Naive thymus-derived CD4-positive, alpha-beta T cell (primary cell): ENCODE results near the gene FAM43A. TPM values are rescaled to one million over a fixed set of nuclear protein-coding genes. Genes with fewer than 3 reads are reported as not detected.

Experiments used
- ATAC-seq: fragments of 150-1000 bp; cut with Tn5 transposase; 2 replicates; pipeline ENCODE4 v1.10.0; 2021; ENCODE audit warnings: mild to moderate bottlenecking, moderate library complexity
- CTCF ChIA-PET: fragments of 350-600 bp; sonication (Branson Sonifier 250); formaldehyde crosslinking; loops from one replicate; lab custom pipeline; 2021; ENCODE audit warnings: antibody characterized with exemption; lab: Charles Lee
- POLR2A ChIA-PET: fragments of 350-600 bp; sonication (Branson Sonifier 250); formaldehyde crosslinking; loops from one replicate; lab custom pipeline; 2021; ENCODE audit warnings: antibody characterized with exemption, inconsistent platforms; lab: Charles Lee
- DNase-seq, 9 donors: peaks; one replicate each; pipeline versions ENCODE4 v3.0.0 to v3.0.0-alpha.2; 2020 to 2022; ENCODE audit warnings: mixed read lengths in 1 of 9
- H3K27ac ChIP-seq: one replicate; pipeline ENCODE4 v1.7.0; 2013; ENCODE audit warnings: mild to moderate bottlenecking, low read depth, low read length, moderate library complexity
- H3K27me3 ChIP-seq, 2 donors: one replicate each; pipeline ENCODE4 v1.7.0; 2013; ENCODE audit warnings: low read length in 2 of 2, mild to moderate bottlenecking in 2 of 2, moderate library complexity in 2 of 2; ENCODE audit not compliant: control insufficient read depth in 2 of 2, insufficient read depth in 2 of 2
- H3K36me3 ChIP-seq, 3 experiments: 1 replicate in 2 of 3; 2 replicates in 1 of 3; pipeline ENCODE4 v1.7.0; 2013; ENCODE audit warnings: low read length in 3 of 3, mild to moderate bottlenecking in 3 of 3, moderate library complexity in 1 of 3; ENCODE audit not compliant: insufficient read depth in 3 of 3, control insufficient read depth in 2 of 3
- H3K4me1 ChIP-seq, 2 donors: one replicate each; pipeline ENCODE4 v1.7.0; 2013; ENCODE audit warnings: low read length in 2 of 2, mild to moderate bottlenecking in 2 of 2, moderate library complexity in 1 of 2; ENCODE audit not compliant: control insufficient read depth in 2 of 2, insufficient read depth in 2 of 2
- H3K4me3 ChIP-seq: 2 replicates; pipeline ENCODE4 v1.7.0; 2013; ENCODE audit warnings: mild to moderate bottlenecking, low read length
- H3K9me3 ChIP-seq, 3 experiments: 1 replicate in 2 of 3; 2 replicates in 1 of 3; pipeline ENCODE4 v1.7.0; 2013; ENCODE audit warnings: low read length in 3 of 3; ENCODE audit not compliant: control insufficient read depth in 2 of 3
- H3K27ac Mint-ChIP-seq, 9 donors: one replicate each; pipeline ENCODE4 v1.8.0; 2020 to 2022; ENCODE audit warnings: mixed read lengths in 9 of 9, mild to moderate bottlenecking in 8 of 9, moderate library complexity in 5 of 9, inconsistent platforms in 2 of 9
- H3K27me3 Mint-ChIP-seq, 5 donors: one replicate each; pipeline ENCODE4 v1.8.0; 2021 to 2022; ENCODE audit warnings: mixed read lengths in 5 of 5, mild to moderate bottlenecking in 1 of 5
- H3K36me3 Mint-ChIP-seq, 5 donors: one replicate each; pipeline ENCODE4 v1.8.0; 2020 to 2022; ENCODE audit warnings: mixed read lengths in 5 of 5, mild to moderate bottlenecking in 3 of 5, inconsistent platforms in 1 of 5
- H3K4me1 Mint-ChIP-seq, 7 donors: one replicate each; pipeline ENCODE4 v1.8.0; 2020 to 2022; ENCODE audit warnings: mixed read lengths in 7 of 7, mild to moderate bottlenecking in 3 of 7, inconsistent platforms in 1 of 7
- H3K4me3 Mint-ChIP-seq, 10 donors: one replicate each; pipeline ENCODE4 v1.8.0; 2020 to 2022; ENCODE audit warnings: mild to moderate bottlenecking in 10 of 10, mixed read lengths in 10 of 10, moderate library complexity in 6 of 10, inconsistent platforms in 2 of 10
- H3K9me3 Mint-ChIP-seq, 11 donors: one replicate each; pipeline ENCODE4 v1.8.0; 2020 to 2022; ENCODE audit warnings: mixed read lengths in 11 of 11, mild to moderate bottlenecking in 4 of 11, inconsistent platforms in 1 of 11, moderate library complexity in 1 of 11
- intact Hi-C, 2 donors: fragments of 100-400 bp; cut with micrococcal nuclease; formaldehyde crosslinking; loops; one replicate each; pipeline ENCODE4 v1.15.1; 2023
- polyA plus RNA-seq, 2 donors: library from polyadenylated mRNA; unstranded; fragments of 300-500 nt; fragmentation: Illumina TruSeq; gene quantifications; one replicate each; pipeline ENCODE4 v1.2.3, GENCODE V29; 2021
- total RNA-seq, 6 experiments: library from RNA in 5 of 6; stranded (reverse) in 5 of 6; gene quantifications; 1 replicate in 5 of 6; 2 replicates in 1 of 6; pipeline ENCODE4 v1.2.3 and lab custom pipeline; 2021 to 2026

Gene FAM43A
- total and polyA plus RNA-seq, 7 experiments from 2014 or later, result 1.3 to 5.2 (median 3.5) TPM

DNA sequence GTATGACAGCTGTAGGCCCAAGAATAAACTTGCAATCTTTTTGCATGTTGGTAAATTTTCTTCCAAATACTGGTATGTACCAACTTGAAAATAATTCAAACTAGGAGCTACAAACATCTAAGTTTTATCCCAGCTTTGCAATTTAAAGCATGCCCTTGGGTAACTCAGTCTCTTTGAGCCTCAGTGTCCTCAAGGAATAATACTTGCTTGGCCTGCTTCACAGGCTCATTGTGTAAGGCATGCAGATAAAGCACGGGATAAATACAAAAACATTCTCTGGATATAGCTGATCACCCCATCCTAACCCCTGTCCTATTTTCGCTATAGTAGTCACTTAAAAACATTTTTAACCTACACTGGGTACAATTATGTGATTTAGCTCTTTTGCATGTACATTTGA lies 42.9 kb upstream of the FAM43A start:
- POLR2A ChIA-PET, result interaction anchor here (0.8 kb wide), 1 partner anchor 29 kb away, joined by 3 read pairs; the partner anchor contains the start of gene LSG1
- H3K27ac Mint-ChIP-seq, result no peak overlapping the region

DNA sequence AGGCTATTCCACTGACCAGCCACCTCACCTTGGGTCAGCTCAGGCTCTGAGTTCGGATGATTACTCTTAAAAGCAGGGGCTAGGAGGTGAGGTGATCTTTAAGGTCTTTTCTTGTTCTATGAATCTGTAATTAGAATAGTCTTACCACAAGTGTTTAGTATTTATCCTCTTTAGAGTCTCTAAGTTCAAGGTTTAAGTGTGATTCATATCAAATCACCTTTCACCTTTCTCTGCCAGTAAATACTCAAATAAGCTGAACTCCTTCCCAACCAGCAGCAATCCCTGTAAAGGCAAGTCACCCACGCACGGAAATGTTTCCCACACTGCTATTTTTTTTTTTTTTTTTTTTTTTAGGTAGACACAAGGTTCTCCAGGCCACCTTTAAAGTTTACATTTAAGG lies 37.9 kb upstream of the FAM43A start:
- no peaks in the 10 kb centered on the region for H3K9me3 Mint-ChIP-seq
- Histone ChIP-seq H3K36me3 (peaks cover 26 to 83% (median 32%) of the 10 kb centered on the region in 3 experiments), H3K27ac (no peak overlapping the region), H3K27me3 (no peaks in the 10 kb centered on the region), H3K4me1 (no peaks in the 10 kb centered on the region), H3K4me3 (no peak overlapping the region), H3K9me3 (no peaks in the 10 kb centered on the region)
- peaks cover 17 to 75% (median 42%) of the 10 kb centered on the region in 5 donors for H3K36me3 Mint-ChIP-seq
- H3K4me1 Mint-ChIP-seq, result peaks cover 0 to 5% (median 0%) of the 10 kb centered on the region in 7 donors
- no peak overlapping the region for H3K27ac Mint-ChIP-seq
- DNase-seq (no peak), ATAC-seq (no peak)
- no peak overlapping the region for H3K4me3 Mint-ChIP-seq
- ChIA-PET CTCF (no interaction called here), POLR2A (interaction anchor here (0.6 kb wide), 1 partner anchor 1767 kb away, joined by 3 read pairs; no protein-coding TSS in a partner anchor)
- no peaks in the 10 kb centered on the region for H3K27me3 Mint-ChIP-seq
- intact Hi-C loops, result no loop called here

More for the DNA sequence above, 42.9 kb upstream of the FAM43A start:
- Histone ChIP-seq H3K27me3 (no peaks in the 10 kb centered on the region), H3K27ac (no peak overlapping the region), H3K9me3 (no peaks in the 10 kb centered on the region), H3K4me3 (no peak overlapping the region), H3K4me1 (no peaks in the 10 kb centered on the region), H3K36me3 (peaks cover 13 to 62% (median 17%) of the 10 kb centered on the region in 3 experiments)
- intact Hi-C loops, result no loop called here
- Mint-ChIP-seq H3K27me3 (no peaks in the 10 kb centered on the region), H3K4me1 (peaks cover 3 to 23% (median 9%) of the 10 kb centered on the region in 7 donors), H3K9me3 (peaks cover 0 to 2% (median 0%) of the 10 kb centered on the region in 11 donors), H3K4me3 (no peak overlapping the region), H3K36me3 (peaks cover 17 to 61% (median 26%) of the 10 kb centered on the region in 5 donors)
- DNase-seq (no peak), ATAC-seq (no peak)
- CTCF ChIA-PET, result interaction anchor here (0.5 to 0.7 kb wide), 2 partner anchors 49 to 621 kb away, joined by 3 to 6 read pairs; no protein-coding TSS in a partner anchor

DNA sequence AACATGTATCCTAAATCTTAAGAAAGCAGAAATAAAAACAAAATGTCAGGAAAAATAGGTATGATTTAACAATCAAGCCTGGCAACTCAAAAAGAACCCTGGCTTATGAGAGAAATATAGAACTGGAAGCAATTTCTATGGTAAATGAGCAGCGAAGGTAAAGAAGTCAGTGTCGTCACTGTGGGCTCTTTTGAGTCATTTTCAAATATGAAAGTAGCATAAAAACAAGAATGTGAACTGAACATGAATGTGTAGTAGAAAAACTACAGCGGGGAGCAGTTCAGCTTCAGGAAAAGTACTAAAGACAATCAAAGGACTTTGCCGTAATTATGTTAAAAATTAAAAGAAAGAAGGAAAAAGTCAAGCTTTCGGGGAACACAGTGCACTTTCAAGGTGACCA lies 31.2 kb upstream of the FAM43A start:
- no peak overlapping the region for H3K27ac ChIP-seq
- no peaks in the 10 kb centered on the region for H3K27me3 Mint-ChIP-seq
- ATAC-seq (no peak), DNase-seq (no peak)
- H3K27me3 ChIP-seq, result no peaks in the 10 kb centered on the region
- peak overlapping the region in 1 of 10 donors; percentile 63 for H3K4me3 Mint-ChIP-seq
- peaks cover 2 to 21% (median 10%) of the 10 kb centered on the region in 7 donors for H3K4me1 Mint-ChIP-seq
- no peaks in the 10 kb centered on the region for H3K9me3 ChIP-seq
- peaks cover 13 to 77% (median 49%) of the 10 kb centered on the region in 5 donors for H3K36me3 Mint-ChIP-seq
- ChIA-PET POLR2A (no interaction called here), CTCF (no interaction called here)
- no peaks in the 10 kb centered on the region for H3K4me1 ChIP-seq
- peaks cover 0 to 1% (median 0%) of the 10 kb centered on the region in 11 donors for H3K9me3 Mint-ChIP-seq
- peaks cover 25 to 81% (median 40%) of the 10 kb centered on the region in 3 experiments for H3K36me3 ChIP-seq
- peak overlapping the region in 2 of 9 donors; percentile 67 to 72 for H3K27ac Mint-ChIP-seq
- no peak overlapping the region for H3K4me3 ChIP-seq
- intact Hi-C loops, result no loop called here

DNA sequence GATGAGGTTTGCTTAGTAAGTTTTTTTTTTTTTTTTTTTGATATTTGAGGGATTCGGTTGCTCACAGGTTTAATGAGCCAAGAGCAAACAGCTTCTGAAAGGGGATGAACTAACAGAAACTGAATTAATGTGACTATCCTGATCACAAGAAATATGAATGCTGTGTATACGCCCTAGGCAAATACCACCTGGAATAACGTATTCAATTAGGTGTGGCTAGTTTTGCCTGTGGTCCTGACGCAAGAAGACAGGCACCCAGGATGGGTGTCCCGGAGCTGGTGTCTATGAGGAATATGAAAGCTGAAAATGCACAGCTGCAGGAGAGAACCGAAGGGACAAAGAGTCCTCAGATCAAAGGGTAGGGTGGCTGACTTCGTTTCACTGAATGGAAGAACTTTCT lies 28.2 kb upstream of the FAM43A start:
- Mint-ChIP-seq H3K4me1 (peaks cover 10 to 32% (median 24%) of the 10 kb centered on the region in 7 donors), H3K36me3 (peaks cover 9 to 60% (median 47%) of the 10 kb centered on the region in 5 donors), H3K4me3 (no peak overlapping the region), H3K27ac (no peak overlapping the region), H3K27me3 (no peaks in the 10 kb centered on the region), H3K9me3 (peaks cover 0 to 1% (median 0%) of the 10 kb centered on the region in 11 donors)
- intact Hi-C loops, result no loop called here
- peaks cover 14 to 65% (median 22%) of the 10 kb centered on the region in 3 experiments for H3K36me3 ChIP-seq
- DNase-seq (no peak), ATAC-seq (no peak)
- no peaks in the 10 kb centered on the region for H3K4me1 ChIP-seq
- H3K27me3 ChIP-seq, result no peaks in the 10 kb centered on the region
- ChIA-PET CTCF (interaction anchor here (0.7 kb wide), 1 partner anchor 604 kb away, joined by 3 read pairs; no protein-coding TSS in a partner anchor), POLR2A (no interaction called here)
- no peak overlapping the region for H3K27ac ChIP-seq
- H3K9me3 ChIP-seq, result no peaks in the 10 kb centered on the region
- H3K4me3 ChIP-seq, result no peak overlapping the region

DNA sequence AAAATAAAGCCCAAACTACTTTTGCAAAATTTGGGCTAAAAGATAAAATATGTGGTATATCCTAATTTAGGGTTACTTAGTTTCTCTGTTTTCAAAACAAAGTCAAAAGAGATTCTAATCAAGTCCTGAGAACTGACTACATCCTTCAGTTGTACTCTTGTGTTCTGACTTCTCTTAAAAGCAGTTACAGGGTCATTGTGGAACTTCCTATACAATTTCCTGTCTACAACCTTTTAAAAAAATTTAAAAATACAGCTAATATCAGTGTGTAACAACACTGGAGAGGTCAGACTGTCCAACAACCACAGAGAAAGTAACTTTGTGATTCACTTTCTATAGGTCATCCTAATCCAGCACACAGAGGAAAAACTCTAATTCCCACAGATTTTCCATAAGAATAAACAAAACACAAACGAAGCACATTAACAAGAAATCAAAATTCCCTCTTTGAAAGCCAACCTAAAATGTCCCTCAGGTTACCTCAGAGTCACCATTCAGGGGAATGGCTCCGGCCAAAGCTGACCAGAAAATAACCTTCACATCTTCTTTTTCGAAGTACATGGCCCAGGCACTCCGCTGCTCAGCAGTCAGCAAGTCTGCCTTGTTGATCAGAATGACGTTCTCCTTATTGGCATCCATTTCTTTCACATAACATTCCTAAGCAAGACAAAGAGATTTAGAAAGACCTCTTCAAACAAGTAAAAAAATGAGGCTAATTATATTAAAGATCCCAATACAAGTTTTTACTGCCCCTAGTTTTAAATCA lies 27.0 kb upstream of the FAM43A start:
- peaks cover 14 to 61% (median 16%) of the 10 kb centered on the region in 3 experiments for H3K36me3 ChIP-seq
- intact Hi-C loops, result no loop called here
- Mint-ChIP-seq H3K4me3 (no peak overlapping the region), H3K27me3 (no peaks in the 10 kb centered on the region), H3K36me3 (peaks cover 5 to 52% (median 41%) of the 10 kb centered on the region in 5 donors), H3K9me3 (peaks cover 0 to 1% (median 0%) of the 10 kb centered on the region in 11 donors), H3K4me1 (peaks cover 9 to 32% (median 28%) of the 10 kb centered on the region in 7 donors), H3K27ac (no peak overlapping the region)
- CTCF ChIA-PET, result interaction anchor here (0.5 kb wide), 1 partner anchor 11 kb away, joined by 3 read pairs; no protein-coding TSS in a partner anchor
- no peaks in the 10 kb centered on the region for H3K27me3 ChIP-seq
- no peak overlapping the region for H3K4me3 ChIP-seq
- ATAC-seq, result no peak
- no peaks in the 10 kb centered on the region for H3K9me3 ChIP-seq
- DNase-seq, result no peak
- no peaks in the 10 kb centered on the region for H3K4me1 ChIP-seq
- H3K27ac ChIP-seq, result no peak overlapping the region
- POLR2A ChIA-PET, result interaction anchor here (0.9 kb wide), 1 partner anchor 10 kb away, joined by 3 read pairs; no protein-coding TSS in a partner anchor

DNA sequence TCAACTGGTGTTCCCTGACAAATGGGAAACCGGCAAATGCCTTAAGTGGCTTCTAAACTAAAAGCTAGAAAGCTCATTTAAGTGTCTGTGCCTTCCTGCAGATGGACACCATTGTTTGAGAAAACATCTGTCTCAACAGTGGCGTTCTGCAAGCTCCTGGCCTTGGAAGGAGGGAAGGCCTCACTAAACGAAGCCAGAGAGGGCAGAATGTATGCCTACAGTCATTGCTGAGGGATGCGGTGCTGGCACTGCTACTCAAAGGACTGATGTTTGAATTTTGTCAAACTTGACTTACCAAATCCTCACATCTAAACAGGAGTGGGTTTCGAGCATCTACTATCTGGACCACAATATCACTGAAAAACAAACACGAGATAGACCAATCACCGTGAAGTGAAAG lies 25.9 kb upstream of the FAM43A start:
- H3K27me3 Mint-ChIP-seq, result no peaks in the 10 kb centered on the region
- Histone ChIP-seq H3K27me3 (no peaks in the 10 kb centered on the region), H3K9me3 (no peaks in the 10 kb centered on the region), H3K36me3 (peaks cover 15 to 59% (median 16%) of the 10 kb centered on the region in 3 experiments), H3K4me1 (no peaks in the 10 kb centered on the region), H3K27ac (no peak overlapping the region), H3K4me3 (no peak overlapping the region)
- CTCF ChIA-PET, result no interaction called here
- peaks cover 9 to 24% (median 20%) of the 10 kb centered on the region in 7 donors for H3K4me1 Mint-ChIP-seq
- ATAC-seq, result no peak
- intact Hi-C loops, result no loop called here
- peaks cover 0 to 1% (median 0%) of the 10 kb centered on the region in 11 donors for H3K9me3 Mint-ChIP-seq
- no peak overlapping the region for H3K27ac Mint-ChIP-seq
- POLR2A ChIA-PET, result no interaction called here
- no peak for DNase-seq
- H3K36me3 Mint-ChIP-seq, result peaks cover 5 to 48% (median 33%) of the 10 kb centered on the region in 5 donors
- H3K4me3 Mint-ChIP-seq, result no peak overlapping the region
